IPS-18a (cell line): Measurements from ENCODE around the gene CAMSAP1.

ENCODE experiments used
- H3K27ac ChIP-seq: one replicate; pipeline ENCODE4 v1.5.1; 2013; ENCODE audit warnings: low read length
- H3K27me3 ChIP-seq: one replicate; pipeline ENCODE4 v1.6.1; 2013; ENCODE audit warnings: mild to moderate bottlenecking, low read length; ENCODE audit not compliant: control insufficient read depth, insufficient read depth
- H3K36me3 ChIP-seq: one replicate; pipeline ENCODE4 v1.6.1; 2013; ENCODE audit warnings: low read depth, low read length; ENCODE audit not compliant: control insufficient read depth
- H3K4me1 ChIP-seq: one replicate; pipeline ENCODE4 v1.6.1; 2013; ENCODE audit warnings: low read depth, low read length; ENCODE audit not compliant: control insufficient read depth
- H3K4me3 ChIP-seq: one replicate; pipeline ENCODE4 v1.5.1; 2013; ENCODE audit warnings: low read length
- H3K9ac ChIP-seq: one replicate; pipeline ENCODE4 v1.6.1; 2013; ENCODE audit warnings: mild to moderate bottlenecking, low read length, moderate library complexity
- H3K9me3 ChIP-seq: one replicate; pipeline ENCODE4 v1.6.1; 2013; ENCODE audit warnings: low read depth, low read length; ENCODE audit not compliant: control insufficient read depth

The CAMSAP1 gene

GRCh38 chr9:135771401-135772051 is 135.8 kb downstream of the CAMSAP1 start:
- Histone ChIP-seq H3K9ac (no peak overlapping the region), H3K9me3 (no peaks in the 10 kb centered on the region), H3K27me3 (no peaks in the 10 kb centered on the region), H3K36me3 (no peaks in the 10 kb centered on the region), H3K4me1 (no peaks in the 10 kb centered on the region), H3K27ac (no peak overlapping the region), H3K4me3 (no peak overlapping the region)

- no peaks in the 10 kb centered on the region for H3K9me3 ChIP-seq
- no peaks in the 10 kb centered on the region for H3K27me3 ChIP-seq
- H3K4me1 ChIP-seq, result no peaks in the 10 kb centered on the region
Observed at GRCh38 chr9:135770771-135771170, 136.6 kb downstream of the CAMSAP1 start.

GRCh38 chr9:135770203-135770535 is 137.2 kb downstream of the CAMSAP1 start:
- H3K27me3 ChIP-seq, result no peaks in the 10 kb centered on the region
- H3K27ac ChIP-seq, result no peak overlapping the region
- no peaks in the 10 kb centered on the region for H3K36me3 ChIP-seq
- H3K4me3 ChIP-seq, result no peak overlapping the region
- H3K9me3 ChIP-seq, result no peaks in the 10 kb centered on the region
- no peaks in the 10 kb centered on the region for H3K4me1 ChIP-seq
- H3K9ac ChIP-seq, result no peak overlapping the region

More at GRCh38 chr9:135770771-135771170, 136.6 kb downstream of the CAMSAP1 start:
- Histone ChIP-seq H3K9ac (no peak overlapping the region), H3K27ac (no peak overlapping the region), H3K36me3 (no peaks in the 10 kb centered on the region), H3K4me3 (no peak overlapping the region)

DNA sequence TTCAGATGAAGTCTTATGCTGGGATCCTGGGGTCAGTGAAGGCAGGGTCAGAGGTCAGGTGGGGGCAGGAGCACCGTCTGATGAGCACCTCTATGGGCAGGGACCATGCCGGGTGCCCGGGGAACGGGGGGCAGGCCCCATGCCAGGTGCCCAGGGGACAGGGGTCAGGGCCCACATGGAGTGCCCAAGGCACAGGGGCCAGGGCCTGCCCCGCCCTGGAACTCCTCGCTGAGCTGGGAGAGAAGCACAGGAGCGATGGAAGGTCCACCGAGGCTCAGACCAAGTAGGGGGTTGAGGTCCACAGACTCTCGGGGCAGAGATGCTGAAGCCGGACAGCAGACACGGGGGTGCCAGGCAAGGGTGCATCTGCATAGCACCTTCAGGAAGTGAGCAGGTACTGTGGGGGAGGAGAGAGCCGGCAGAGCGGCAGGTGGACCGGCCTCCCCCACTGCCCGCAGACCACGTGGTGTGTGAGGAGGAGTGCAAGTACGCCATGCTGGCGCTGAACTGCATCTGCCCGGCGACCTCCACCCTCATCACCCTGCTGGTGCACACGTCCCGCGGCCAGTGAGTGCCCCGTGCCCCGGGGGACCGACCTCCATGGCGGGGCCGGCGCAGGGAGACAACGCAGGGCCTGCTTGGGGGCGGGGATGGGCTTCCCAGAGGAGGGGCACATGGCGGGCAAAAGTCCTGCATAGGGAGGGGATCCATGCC is 137.7 kb downstream of the CAMSAP1 start:
- Histone ChIP-seq H3K27ac (no peak overlapping the region), H3K27me3 (no peaks in the 10 kb centered on the region), H3K9me3 (no peaks in the 10 kb centered on the region), H3K4me3 (no peak overlapping the region), H3K4me1 (no peaks in the 10 kb centered on the region), H3K36me3 (no peaks in the 10 kb centered on the region), H3K9ac (no peak overlapping the region)

GRCh38 chr9:135768516-135769218 is 138.7 kb downstream of the CAMSAP1 start:
- no peaks in the 10 kb centered on the region for H3K9me3 ChIP-seq
- no peaks in the 10 kb centered on the region for H3K36me3 ChIP-seq
- no peaks in the 10 kb centered on the region for H3K27me3 ChIP-seq
- H3K4me1 ChIP-seq, result no peaks in the 10 kb centered on the region
- no peak overlapping the region for H3K27ac ChIP-seq
- H3K4me3 ChIP-seq, result no peak overlapping the region
- H3K9ac ChIP-seq, result no peak overlapping the region

DNA sequence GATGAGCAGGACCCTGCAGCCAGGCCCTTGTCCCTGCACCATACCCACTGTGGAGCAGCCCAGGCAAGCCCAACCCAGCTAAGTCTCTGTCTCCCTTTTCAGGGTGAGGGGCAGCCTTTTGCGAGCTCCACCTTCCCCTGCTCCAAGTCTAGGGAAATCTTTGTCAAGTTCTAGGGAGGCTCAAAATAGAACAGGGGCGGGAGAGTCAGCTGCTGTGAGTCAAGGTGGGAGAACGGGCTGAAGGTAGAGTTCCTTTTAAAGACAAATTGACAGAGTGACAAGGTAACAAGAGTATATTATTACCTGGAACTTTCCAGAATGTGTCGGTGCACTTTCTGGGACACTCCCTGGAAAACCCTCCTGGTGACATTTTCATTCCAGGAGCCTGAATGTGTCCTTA is 140.6 kb downstream of the CAMSAP1 start:
- Histone ChIP-seq H3K4me1 (no peaks in the 10 kb centered on the region), H3K27ac (no peak overlapping the region), H3K4me3 (no peak overlapping the region), H3K9ac (no peak overlapping the region), H3K27me3 (no peaks in the 10 kb centered on the region), H3K36me3 (no peaks in the 10 kb centered on the region), H3K9me3 (no peaks in the 10 kb centered on the region)

DNA sequence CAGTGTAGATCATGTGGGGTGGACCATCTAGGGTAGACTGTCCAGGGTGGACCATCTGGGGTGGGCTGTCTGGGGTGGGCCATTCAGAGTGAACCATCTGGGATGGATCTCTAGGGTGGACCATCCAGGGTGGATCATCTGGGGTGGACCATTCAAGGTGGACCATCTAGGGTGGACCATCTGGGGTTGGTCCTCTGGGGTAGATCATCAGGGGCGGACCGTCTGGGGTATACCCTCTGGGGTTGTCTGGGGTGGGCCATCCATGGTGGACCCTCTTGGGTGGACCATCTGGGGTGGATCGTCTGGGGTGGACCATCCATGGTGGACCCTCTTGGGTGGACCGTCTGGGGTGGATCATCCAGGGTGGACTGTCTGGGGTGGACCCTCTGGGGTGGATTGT is 141.1 kb downstream of the CAMSAP1 start:
- H3K4me3 ChIP-seq, result no peak overlapping the region
- H3K27ac ChIP-seq, result no peak overlapping the region
- no peaks in the 10 kb centered on the region for H3K36me3 ChIP-seq
- no peaks in the 10 kb centered on the region for H3K4me1 ChIP-seq
- H3K9ac ChIP-seq, result no peak overlapping the region
- H3K9me3 ChIP-seq, result no peaks in the 10 kb centered on the region
- no peaks in the 10 kb centered on the region for H3K27me3 ChIP-seq

DNA sequence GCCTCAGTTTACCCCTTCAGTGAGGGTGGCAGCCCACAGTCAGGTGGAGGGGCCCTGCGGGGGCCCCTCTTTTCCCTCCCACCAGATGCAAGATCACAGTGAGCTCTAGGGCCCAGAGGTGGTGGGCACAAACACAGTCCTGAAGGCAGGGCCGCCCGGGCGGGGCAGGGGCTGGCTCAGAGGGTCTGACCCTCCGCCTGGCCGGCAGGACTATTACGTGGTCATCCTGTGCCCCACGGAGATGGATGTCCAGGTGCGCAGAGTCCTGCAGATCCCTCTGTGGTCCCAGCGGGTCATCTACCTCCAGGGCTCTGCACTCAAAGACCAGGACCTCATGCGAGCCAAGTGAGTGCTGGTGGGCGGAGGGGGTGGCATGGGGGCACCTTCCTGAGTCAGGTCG is 141.9 kb downstream of the CAMSAP1 start:
- Histone ChIP-seq H3K27ac (no peak overlapping the region), H3K27me3 (no peaks in the 10 kb centered on the region), H3K9ac (no peak overlapping the region), H3K4me1 (no peaks in the 10 kb centered on the region), H3K4me3 (no peak overlapping the region), H3K9me3 (no peaks in the 10 kb centered on the region), H3K36me3 (no peaks in the 10 kb centered on the region)

- no peaks in the 10 kb centered on the region for H3K27me3 ChIP-seq
- H3K27ac ChIP-seq, result no peak overlapping the region
- H3K9ac ChIP-seq, result no peak overlapping the region
- no peaks in the 10 kb centered on the region for H3K4me1 ChIP-seq
- no peaks in the 10 kb centered on the region for H3K36me3 ChIP-seq
- H3K4me3 ChIP-seq, result no peak overlapping the region
- no peaks in the 10 kb centered on the region for H3K9me3 ChIP-seq
Observed at GRCh38 chr9:135764731-135765130, 142.6 kb downstream of the CAMSAP1 start.

GRCh38 chr9:135763716-135764446 is 143.5 kb downstream of the CAMSAP1 start:
- Histone ChIP-seq H3K4me1 (no peaks in the 10 kb centered on the region), H3K27me3 (no peaks in the 10 kb centered on the region), H3K4me3 (no peak overlapping the region), H3K9ac (no peak overlapping the region), H3K36me3 (no peaks in the 10 kb centered on the region), H3K9me3 (no peaks in the 10 kb centered on the region), H3K27ac (no peak overlapping the region)

DNA sequence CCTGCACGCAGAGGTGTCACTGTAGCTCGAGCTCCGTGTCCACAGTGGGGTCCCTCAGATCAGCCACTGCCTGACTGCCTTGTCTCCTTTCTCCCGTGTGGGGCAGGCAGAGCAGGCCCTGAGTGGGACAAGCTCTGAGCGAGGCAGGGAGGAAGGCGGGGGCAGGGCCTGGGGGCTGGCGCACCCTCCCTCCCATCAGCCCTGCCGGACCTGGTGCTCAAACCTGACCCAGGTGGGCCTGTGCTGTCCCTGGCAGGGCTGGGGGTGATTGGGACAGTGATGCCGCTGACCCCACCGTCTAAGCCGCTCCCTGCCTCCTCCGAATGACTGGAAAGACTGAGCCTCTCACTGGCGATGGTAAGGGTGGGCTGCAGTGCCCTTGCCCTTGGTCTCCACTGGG is 144.4 kb downstream of the CAMSAP1 start:
- Histone ChIP-seq H3K27ac (no peak overlapping the region), H3K36me3 (no peaks in the 10 kb centered on the region), H3K9ac (no peak overlapping the region), H3K4me3 (no peak overlapping the region), H3K4me1 (no peaks in the 10 kb centered on the region), H3K27me3 (no peaks in the 10 kb centered on the region), H3K9me3 (no peaks in the 10 kb centered on the region)
